SK-N-MC (cell line): ENCODE data around the gene MYO1G.

Experiments
- EZH2 ChIP-seq: fragments of 200-600 bp; sonication (generic); IDR thresholded peaks from one replicate; pipeline ENCODE4 v1.6.1; 2017; ENCODE audit warnings: antibody characterized with exemption
- FOXP2 ChIP-seq: optimal IDR thresholded peaks from 2 replicates; pipeline ENCODE3; 2011; ENCODE audit warnings: mild to moderate bottlenecking, moderate library complexity; ENCODE audit not compliant: insufficient read depth; ENCODE audit errors: extremely low read length, control extremely low read depth
- POLR2AphosphoS5 ChIP-seq: IDR thresholded peaks from 2 replicates; pipeline ENCODE4 v1.6.1; 2012; ENCODE audit warnings: mild to moderate bottlenecking, low read depth, low read length, borderline replicate concordance

DNA sequence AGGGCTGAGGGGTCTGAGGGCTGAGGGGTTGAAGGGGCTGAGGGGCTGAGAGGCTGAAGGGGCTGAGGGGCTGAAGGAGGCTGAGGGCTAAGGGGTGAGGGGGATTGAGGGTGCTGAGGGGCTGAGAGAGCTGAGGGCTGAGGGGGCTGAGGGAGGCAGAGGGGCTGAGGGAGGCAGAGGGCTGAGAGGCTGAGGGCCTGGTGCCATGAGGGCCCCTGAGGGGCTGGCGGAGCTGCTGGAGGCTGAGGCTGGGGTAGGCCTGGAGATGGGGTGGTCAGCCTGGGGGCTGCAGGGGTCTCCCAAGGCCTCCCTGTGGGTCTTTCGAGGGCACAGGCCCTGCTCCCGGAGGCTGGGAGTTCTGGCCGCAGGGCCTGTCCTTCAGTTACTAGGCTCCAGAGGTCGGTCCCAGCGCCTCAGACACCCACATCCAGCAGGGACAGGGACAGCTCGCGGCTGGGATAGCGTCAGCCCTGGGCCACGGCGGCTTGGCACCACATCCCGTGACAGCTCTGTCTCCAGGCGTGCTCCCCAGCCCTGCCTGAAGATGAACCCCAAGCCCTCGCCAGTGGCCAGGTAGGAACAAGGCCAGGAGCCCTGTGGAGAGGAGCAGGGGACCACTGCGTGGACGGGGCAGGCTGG lies 16.9 kb downstream of the MYO1G start:
- TF ChIP-seq EZH2 = no peak
- no peak for TF ChIP-seq POLR2AphosphoS5
- no peak for TF ChIP-seq FOXP2
